Suprapubic skin (tissue), 4 donors: ENCODE measurements around the gene FOXN1. TPM values are rescaled to one million over a fixed set of nuclear protein-coding genes. Genes with fewer than 3 reads are reported as not detected.

ENCODE experiments used
- DNase-seq, 2 donors: peaks; one replicate each; pipeline ENCODE4 v3.0.0-alpha.2; 2019; ENCODE audit warnings: low spot score in 2 of 2
- H3K27ac ChIP-seq: fragments of 200-600 bp; sonication (generic); one replicate; pipeline ENCODE4 v1.5.1; 2019
- H3K27me3 ChIP-seq: fragments of 200-600 bp; sonication (generic); one replicate; pipeline ENCODE4 v1.5.1; 2019
- H3K36me3 ChIP-seq: fragments of 200-600 bp; sonication (generic); one replicate; pipeline ENCODE4 v1.5.1; 2019
- H3K4me1 ChIP-seq: fragments of 200-600 bp; sonication (generic); one replicate; pipeline ENCODE4 v1.5.1; 2019
- H3K4me3 ChIP-seq: fragments of 200-600 bp; sonication (generic); one replicate; pipeline ENCODE4 v1.5.1; 2019; ENCODE audit warnings: mild to moderate bottlenecking
- H3K9me3 ChIP-seq: fragments of 200-600 bp; sonication (generic); one replicate; pipeline ENCODE4 v1.5.1; 2019
- CTCF ChIP-seq, 2 donors: fragments of 200-600 bp in 1 of 2; fragments of 450-650 bp in 1 of 2; sonication (generic) in 1 of 2; IDR thresholded peaks; one replicate each; pipeline ENCODE4 v1.5.1; 2016 to 2019; ENCODE audit warnings: antibody characterized with exemption in 2 of 2, mild to moderate bottlenecking in 1 of 2, moderate library complexity in 1 of 2
- EP300 ChIP-seq: sonication (generic); formaldehyde crosslinking; IDR thresholded peaks from one replicate; pipeline ENCODE4 v1.6.1; 2017; ENCODE audit warnings: antibody characterized with exemption
- POLR2A ChIP-seq, 2 donors: fragments of 450-650 bp; IDR thresholded peaks; one replicate each; pipeline ENCODE4 v1.6.1; 2017; ENCODE audit warnings: antibody characterized with exemption in 2 of 2, mild to moderate bottlenecking in 2 of 2, moderate library complexity in 2 of 2
- POLR2AphosphoS5 ChIP-seq, 3 donors: sonication (generic); formaldehyde crosslinking; IDR thresholded peaks; one replicate each; pipeline ENCODE4 v1.6.1; 2017; ENCODE audit warnings: antibody characterized with exemption in 3 of 3
- WGBS: methylation state at CpG from one replicate; pipeline ENCODE4 v1.1.5; 2018; 5-methylcytosine and 5-hydroxymethylcytosine counted together
- total RNA-seq, 4 donors: library from RNA; depleted of rRNA; stranded (reverse); fragments of >200 nt; gene quantifications; one replicate each; pipeline ENCODE4 v1.1.0, GENCODE V29; 2016

FOXN1 gene
- total RNA-seq, 4 donors from 2014 or later: 37.4 to 48.3 (median 38.3) TPM

GRCh38 chr17:28470914-28471366 lies 35.2 kb upstream of the FOXN1 start:
- H3K4me3 ChIP-seq: no peak overlapping the region
- H3K9me3 ChIP-seq: no peaks in the 10 kb centered on the region
- no peaks in the 10 kb centered on the region for H3K36me3 ChIP-seq
- H3K4me1 ChIP-seq: no peaks in the 10 kb centered on the region
- peak in 1 of 2 donors; percentile 49 for DNase-seq
- H3K27ac ChIP-seq: peak overlapping the region; percentile 54
- TF ChIP-seq POLR2A (IDR thresholded peaks at IDR 0.05) (no peak), EP300 (no peak), POLR2AphosphoS5 (IDR thresholded peaks at IDR 0.05) (no peak), CTCF (IDR thresholded peaks at IDR 0.05) (no peak)
- no peaks in the 10 kb centered on the region for H3K27me3 ChIP-seq
- WGBS: 58% methylated on average over 3 of the region's 3 CpGs

- H3K27me3 ChIP-seq: no peaks in the 10 kb centered on the region
- no peak overlapping the region for H3K4me3 ChIP-seq
- WGBS: 69% methylated on average over 15 of the region's 15 CpGs
- DNase-seq: peak in 1 of 2 donors; percentile 78
- no peak overlapping the region for H3K27ac ChIP-seq
- TF ChIP-seq POLR2A (IDR thresholded peaks at IDR 0.05) (no peak), POLR2AphosphoS5 (IDR thresholded peaks at IDR 0.05) (no peak), CTCF (IDR thresholded peaks at IDR 0.05) (no peak), EP300 (no peak)
- H3K36me3 ChIP-seq: no peaks in the 10 kb centered on the region
- H3K9me3 ChIP-seq: no peaks in the 10 kb centered on the region
- H3K4me1 ChIP-seq: no peaks in the 10 kb centered on the region
Observed at GRCh38 chr17:28471531-28472342, 34.4 kb upstream of the FOXN1 start.

- DNase-seq: peak in 1 of 2 donors; percentile 59
- TF ChIP-seq CTCF (IDR thresholded peaks at IDR 0.05) (no peak), POLR2A (IDR thresholded peaks at IDR 0.05) (no peak), EP300 (no peak), POLR2AphosphoS5 (IDR thresholded peaks at IDR 0.05) (no peak)
Observed at GRCh38 chr17:28472871-28473497, 33.2 kb upstream of the FOXN1 start.

GRCh38 chr17:28473542-28473941 lies 32.6 kb upstream of the FOXN1 start, which contains the start of gene SLC13A2:
Gene SLC13A2, plus strand, starts transcription at chr17:28473644. Its CDS starts 69 bp downstream, at chr17:28473713.
- no peaks in the 10 kb centered on the region for H3K9me3 ChIP-seq
- H3K36me3 ChIP-seq: no peaks in the 10 kb centered on the region
- TF ChIP-seq EP300 (no peak), POLR2AphosphoS5 (IDR thresholded peaks at IDR 0.05) (no peak), POLR2A (IDR thresholded peaks at IDR 0.05) (no peak), CTCF (IDR thresholded peaks at IDR 0.05) (no peak)
- no peak within 1 kb of the TSS for H3K4me3 ChIP-seq
- H3K27me3 ChIP-seq: no peaks in the 10 kb centered on the region
- DNase-seq: peak in 1 of 2 donors; percentile 65
- H3K27ac ChIP-seq: no peak within 1 kb of the TSS
- 81% methylated on average over 5 of the region's 5 CpGs for WGBS
- no peaks in the 10 kb centered on the region for H3K4me1 ChIP-seq

More at GRCh38 chr17:28472871-28473497, 33.2 kb upstream of the FOXN1 start:
- WGBS: 84% methylated on average over 7 of the region's 7 CpGs
- Histone ChIP-seq H3K4me1 (no peaks in the 10 kb centered on the region), H3K9me3 (no peaks in the 10 kb centered on the region), H3K27ac (no peak overlapping the region), H3K27me3 (no peaks in the 10 kb centered on the region), H3K36me3 (no peaks in the 10 kb centered on the region), H3K4me3 (no peak overlapping the region)

- H3K4me3 ChIP-seq: no peak overlapping the region
- no peaks in the 10 kb centered on the region for H3K4me1 ChIP-seq
- WGBS: 68% methylated on average over 7 of the region's 7 CpGs
- TF ChIP-seq POLR2A (IDR thresholded peaks at IDR 0.05): no peak
- no peak for TF ChIP-seq POLR2AphosphoS5 (IDR thresholded peaks at IDR 0.05)
- TF ChIP-seq EP300: no peak
- TF ChIP-seq CTCF (IDR thresholded peaks at IDR 0.05): no peak
- H3K36me3 ChIP-seq: no peaks in the 10 kb centered on the region
- no peaks in the 10 kb centered on the region for H3K9me3 ChIP-seq
- DNase-seq: peak in 1 of 2 donors; percentile 57
- H3K27me3 ChIP-seq: no peaks in the 10 kb centered on the region
- no peak overlapping the region for H3K27ac ChIP-seq
Observed at GRCh38 chr17:28474111-28474531, 32.0 kb upstream of the FOXN1 start.
